Measurements from ENCODE around the gene CASZ1. TPM values are rescaled to one million over a fixed set of nuclear protein-coding genes. Genes with fewer than 3 reads are reported as not detected.

Gene CASZ1
- total RNA-seq, 1 experiment from 2014 or later, result 11.1 TPM

GRCh38 chr1:10761503-10762152, 34.8 kb downstream of the CASZ1 start:
- Mint-ChIP-seq H3K27me3 (ENCODE audit: insufficient read depth, unreplicated experiment) (no peaks in the 10 kb centered on the region), H3K4me1 (ENCODE audit: insufficient read depth, unreplicated experiment) (peaks cover 4% of the 10 kb centered on the region), H3K9me3 (ENCODE audit: unreplicated experiment) (no peaks in the 10 kb centered on the region), H3K4me3 (ENCODE audit: unreplicated experiment) (no peak overlapping the region), H3K27ac (ENCODE audit: low read depth, unreplicated experiment) (no peak overlapping the region), H3K36me3 (ENCODE audit: insufficient read depth, unreplicated experiment) (peaks cover 13% of the 10 kb centered on the region)
- CTCF ChIA-PET, result no interaction called here
- no peak for TF ChIP-seq CTCF (IDR thresholded peaks at IDR 0.05; ENCODE audit: unreplicated experiment)
- DNase-seq (ENCODE audit: unreplicated experiment), result no peak
- POLR2A ChIA-PET, result interaction anchor here (0.7 to 1.4 kb wide), 3 partner anchors 17 to 186 kb away, joined by 3 to 4 read pairs (median 3); no protein-coding TSS in a partner anchor
- intact Hi-C loops (cut with micrococcal nuclease), result no loop called here
- BruUV-seq (replicated peaks), result no TSS peak

- intact Hi-C loops (cut with micrococcal nuclease), result no loop called here
- ChIA-PET POLR2A (interaction anchor here (0.7 to 1.4 kb wide), 3 partner anchors 18 to 187 kb away, joined by 3 to 4 read pairs (median 3); no protein-coding TSS in a partner anchor), CTCF (no interaction called here)
These were observed 35.6 kb downstream of the CASZ1 start for GRCh38 chr1:10760566-10761502.

DNA sequence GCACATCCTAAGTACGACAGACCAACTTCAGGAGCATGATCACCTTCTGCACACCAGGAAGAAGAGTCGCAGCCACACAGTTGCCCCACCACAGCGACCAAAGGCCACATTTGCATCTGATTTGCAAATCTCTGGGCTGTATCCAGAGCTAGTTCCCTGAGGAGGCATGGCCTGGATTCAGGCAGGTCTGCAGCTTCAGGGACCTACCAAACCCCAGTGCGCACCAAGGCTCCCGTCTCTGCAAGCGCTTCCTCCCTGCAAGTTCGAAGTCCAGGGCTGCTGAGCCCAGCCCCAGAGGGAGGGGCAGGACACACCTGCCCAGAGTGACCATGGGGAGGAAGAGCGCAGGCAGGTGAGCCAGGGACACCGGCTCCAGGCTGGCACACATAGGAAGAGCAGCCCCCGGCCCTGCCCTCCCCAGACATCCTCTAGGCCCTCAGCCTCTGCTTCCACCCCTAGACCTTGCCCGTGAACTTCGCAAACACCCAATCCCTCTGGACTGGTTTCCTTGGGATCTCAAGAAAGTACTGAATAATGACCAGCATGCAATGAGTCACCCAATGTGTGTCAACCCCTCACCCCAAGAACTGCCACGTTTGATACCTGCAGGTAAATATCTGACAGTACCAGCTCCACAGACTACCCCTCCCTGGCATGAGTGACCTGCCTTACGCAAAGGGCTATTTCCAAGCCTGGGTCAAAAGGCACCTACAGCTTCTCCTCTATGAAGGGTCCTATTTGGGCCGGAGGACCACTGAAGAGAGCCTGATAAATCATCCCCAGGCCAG, 36.8 kb downstream of the CASZ1 start:
- ChIA-PET CTCF (no interaction called here), POLR2A (interaction anchor here (0.7 kb wide), 1 partner anchor 26 kb away, joined by 3 read pairs; no protein-coding TSS in a partner anchor)
- no peak for DNase-seq (ENCODE audit: unreplicated experiment)
- no TSS peak for BruUV-seq (replicated peaks)
- intact Hi-C loops (cut with micrococcal nuclease), result no loop called here
- Mint-ChIP-seq H3K9me3 (ENCODE audit: unreplicated experiment) (no peaks in the 10 kb centered on the region), H3K27me3 (ENCODE audit: insufficient read depth, unreplicated experiment) (no peaks in the 10 kb centered on the region), H3K36me3 (ENCODE audit: insufficient read depth, unreplicated experiment) (peaks cover 13% of the 10 kb centered on the region), H3K27ac (ENCODE audit: low read depth, unreplicated experiment) (no peak overlapping the region), H3K4me3 (ENCODE audit: unreplicated experiment) (no peak overlapping the region), H3K4me1 (ENCODE audit: insufficient read depth, unreplicated experiment) (peaks cover 5% of the 10 kb centered on the region)
- TF ChIP-seq CTCF (IDR thresholded peaks at IDR 0.05; ENCODE audit: unreplicated experiment), result no peak

More at GRCh38 chr1:10760566-10761502, 35.6 kb downstream of the CASZ1 start:
- TF ChIP-seq CTCF (IDR thresholded peaks at IDR 0.05; ENCODE audit: unreplicated experiment), result no peak
- Mint-ChIP-seq H3K4me3 (ENCODE audit: unreplicated experiment) (no peak overlapping the region), H3K27me3 (ENCODE audit: insufficient read depth, unreplicated experiment) (no peaks in the 10 kb centered on the region), H3K4me1 (ENCODE audit: insufficient read depth, unreplicated experiment) (peaks cover 5% of the 10 kb centered on the region), H3K9me3 (ENCODE audit: unreplicated experiment) (no peaks in the 10 kb centered on the region), H3K36me3 (ENCODE audit: insufficient read depth, unreplicated experiment) (peaks cover 13% of the 10 kb centered on the region), H3K27ac (ENCODE audit: low read depth, unreplicated experiment) (no peak overlapping the region)
- BruUV-seq (replicated peaks), result no TSS peak
- no peak for DNase-seq (ENCODE audit: unreplicated experiment)

Measured in MCF 10A (cell line).